Right lobe of liver (tissue), 6 donors: ENCODE results near the gene ABLIM2. TPM values are rescaled to one million over a fixed set of nuclear protein-coding genes. Genes with fewer than 3 reads are reported as not detected.
A peak's percentile ranks its signal among the peaks of the same experiment; 100 is the strongest.

Source experiments
- ATAC-seq, 4 donors: fragments of 200-7000 bp; cut with Tn5 transposase; one replicate each; pipeline ENCODE4 v1.9.1; 2020; ENCODE audit warnings: mild to moderate bottlenecking in 4 of 4, moderate library complexity in 4 of 4
- DNase-seq, 3 donors: peaks; one replicate each; pipeline ENCODE4 v3.0.0-alpha.2; 2020
- H3K27ac ChIP-seq, 3 donors: fragments of 200-600 bp; one replicate each; pipeline ENCODE4 v1.8.0; 2022
- H3K27me3 ChIP-seq, 2 donors: fragments of 200-600 bp; one replicate each; pipeline ENCODE4 v1.8.0; 2022
- H3K36me3 ChIP-seq, 4 donors: fragments of 200-600 bp; sonication (generic) in 1 of 4; one replicate each; pipeline versions ENCODE4 v1.5.1 to v1.8.0; 2017 to 2022; ENCODE audit warnings: control low read depth in 1 of 4
- H3K4me1 ChIP-seq, 4 donors: fragments of 200-600 bp; sonication (generic) in 1 of 4; one replicate each; pipeline versions ENCODE4 v1.5.1 to v1.8.0; 2017 to 2022; ENCODE audit warnings: control low read depth in 1 of 4
- H3K4me3 ChIP-seq, 3 donors: fragments of 200-600 bp; one replicate each; pipeline ENCODE4 v1.8.0; 2022
- H3K9me3 ChIP-seq, 4 donors: fragments of 200-600 bp; sonication (generic) in 1 of 4; one replicate each; pipeline versions ENCODE4 v1.5.1 to v1.8.0; 2017 to 2022; ENCODE audit warnings: control low read depth in 1 of 4
- POLR2A ChIP-seq: fragments of 450-650 bp; IDR thresholded peaks from one replicate; pipeline ENCODE4 v1.6.1; 2017; ENCODE audit warnings: antibody characterized with exemption, mild to moderate bottlenecking
- WGBS: methylation state at CpG from one replicate; pipeline ENCODE4 v1.1.6; 2018; ENCODE audit warnings: low coverage, low lambda C conversion rate; ENCODE audit not compliant: insufficient coverage; ENCODE audit errors: missing lambda C conversion rate; 5-methylcytosine and 5-hydroxymethylcytosine counted together
- intact Hi-C, 2 donors: fragments of 100-400 bp; cut with DNase I; formaldehyde crosslinking; loops; one replicate each; pipeline versions ENCODE4 v1.11.2 to v1.14.1; 2022
- total RNA-seq, 6 experiments: library from RNA; depleted of rRNA in 2 of 6; stranded (reverse); fragments of >200 nt in 2 of 6; fragmentation: NEBNext Ultra II Directional in 3 of 6; extraction: Animal tissue kit (Norgen Biotek cat#: 25700) in 3 of 6; gene quantifications; one replicate each; pipeline versions ENCODE4 v1.1.0 to v1.2.4, GENCODE V29; 2016 to 2023
- TF ChIP-seq, protein P1 (sequence below), 4 donors: fragments of 200-600 bp in 3 of 4; fragments of 450-650 bp in 1 of 4; IDR thresholded peaks; one replicate each; pipeline versions ENCODE4 v1.5.1 to v1.8.0; 2016 to 2022; ENCODE audit warnings: antibody characterized with exemption in 4 of 4, mild to moderate bottlenecking in 2 of 4
- donor health status: DM: no; HTN: yes; CAD: no.
- donor health status: DM: no; HTN: no; CAD: no.
- donor health status: DM: no; HTN: no; CAD: no.
- donor health status: DM: no; HTN: yes; CAD: no.
- donor health status: DM: no; HTN: yes; CAD: no.

The ABLIM2 gene
- total RNA-seq, 6 experiments from 2014 or later: 0.93 to 3.5 (median 2.3) TPM

DNA sequence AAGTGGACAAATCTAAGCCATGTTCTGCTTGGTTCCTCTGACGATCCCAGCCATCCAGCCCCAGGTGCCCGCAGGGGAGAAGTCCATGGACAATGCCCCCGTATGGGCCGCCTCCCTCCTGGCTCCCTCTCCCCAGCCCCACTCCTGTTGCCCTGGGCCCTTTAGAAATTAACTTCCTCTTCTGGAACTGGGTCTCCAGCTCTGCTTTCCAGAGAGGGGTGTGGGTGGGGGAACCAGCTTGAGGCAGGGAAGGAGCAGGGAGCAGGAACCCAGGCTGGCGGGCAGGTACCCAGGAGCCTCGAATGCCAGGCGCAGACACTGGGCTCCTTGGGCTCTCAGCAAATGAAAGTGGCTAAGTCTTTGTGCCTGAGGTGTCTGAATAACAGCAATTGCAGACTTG lies 12.7 kb upstream of the ABLIM2 start:
- H3K27me3 ChIP-seq: no peaks in the 10 kb centered on the region
- ATAC-seq (peak in 1 of 4 donors; percentile 19), DNase-seq (no peak)
- H3K4me3 ChIP-seq: no peak overlapping the region
- no peak overlapping the region for H3K27ac ChIP-seq
- H3K36me3 ChIP-seq: no peaks in the 10 kb centered on the region
- TF ChIP-seq, protein P1, sequence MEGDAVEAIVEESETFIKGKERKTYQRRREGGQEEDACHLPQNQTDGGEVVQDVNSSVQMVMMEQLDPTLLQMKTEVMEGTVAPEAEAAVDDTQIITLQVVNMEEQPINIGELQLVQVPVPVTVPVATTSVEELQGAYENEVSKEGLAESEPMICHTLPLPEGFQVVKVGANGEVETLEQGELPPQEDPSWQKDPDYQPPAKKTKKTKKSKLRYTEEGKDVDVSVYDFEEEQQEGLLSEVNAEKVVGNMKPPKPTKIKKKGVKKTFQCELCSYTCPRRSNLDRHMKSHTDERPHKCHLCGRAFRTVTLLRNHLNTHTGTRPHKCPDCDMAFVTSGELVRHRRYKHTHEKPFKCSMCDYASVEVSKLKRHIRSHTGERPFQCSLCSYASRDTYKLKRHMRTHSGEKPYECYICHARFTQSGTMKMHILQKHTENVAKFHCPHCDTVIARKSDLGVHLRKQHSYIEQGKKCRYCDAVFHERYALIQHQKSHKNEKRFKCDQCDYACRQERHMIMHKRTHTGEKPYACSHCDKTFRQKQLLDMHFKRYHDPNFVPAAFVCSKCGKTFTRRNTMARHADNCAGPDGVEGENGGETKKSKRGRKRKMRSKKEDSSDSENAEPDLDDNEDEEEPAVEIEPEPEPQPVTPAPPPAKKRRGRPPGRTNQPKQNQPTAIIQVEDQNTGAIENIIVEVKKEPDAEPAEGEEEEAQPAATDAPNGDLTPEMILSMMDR (IDR thresholded peaks at IDR 0.05): no peak
- TF ChIP-seq POLR2A: no peak
- H3K4me1 ChIP-seq: no peaks in the 10 kb centered on the region
- intact Hi-C loops: loop anchor here in 1 of 2 donors (10.0 kb wide), 1 partner anchor 234 kb away; no protein-coding TSS in a partner anchor
- 90% methylated on average over 3 of the region's 7 CpGs for WGBS
- H3K9me3 ChIP-seq: no peaks in the 10 kb centered on the region

DNA sequence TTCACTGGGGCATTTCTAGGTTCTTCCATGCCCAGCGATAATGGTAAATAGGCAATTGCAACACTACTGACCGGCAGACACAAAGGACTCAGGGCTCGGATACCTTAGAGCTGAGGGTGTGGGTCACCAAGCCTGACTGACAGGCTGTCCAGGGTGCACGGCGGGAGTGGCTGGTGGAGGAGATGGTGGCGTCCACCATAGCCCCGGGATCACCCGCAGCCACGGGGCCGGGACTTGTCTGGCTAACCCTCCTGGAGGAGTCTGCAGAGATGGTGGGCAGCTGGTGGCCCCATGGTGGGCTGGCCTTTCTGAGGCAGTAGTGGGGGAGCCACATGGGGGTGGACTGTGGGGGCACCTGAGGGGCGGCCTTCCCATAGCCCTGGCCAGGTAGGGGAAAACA lies 11.7 kb upstream of the ABLIM2 start:
- DNase-seq (no peak), ATAC-seq (no peak)
- intact Hi-C loops: loop anchor here in 1 of 2 donors (10.0 kb wide), 1 partner anchor 234 kb away; no protein-coding TSS in a partner anchor
- Histone ChIP-seq H3K27me3 (no peaks in the 10 kb centered on the region), H3K4me3 (no peak overlapping the region), H3K4me1 (no peaks in the 10 kb centered on the region), H3K36me3 (no peaks in the 10 kb centered on the region), H3K9me3 (no peaks in the 10 kb centered on the region), H3K27ac (no peak overlapping the region)
- 84% methylated on average over 4 of the region's 11 CpGs for WGBS
- TF ChIP-seq POLR2A: no peak
- TF ChIP-seq, protein P1 (IDR thresholded peaks at IDR 0.05): no peak

DNA sequence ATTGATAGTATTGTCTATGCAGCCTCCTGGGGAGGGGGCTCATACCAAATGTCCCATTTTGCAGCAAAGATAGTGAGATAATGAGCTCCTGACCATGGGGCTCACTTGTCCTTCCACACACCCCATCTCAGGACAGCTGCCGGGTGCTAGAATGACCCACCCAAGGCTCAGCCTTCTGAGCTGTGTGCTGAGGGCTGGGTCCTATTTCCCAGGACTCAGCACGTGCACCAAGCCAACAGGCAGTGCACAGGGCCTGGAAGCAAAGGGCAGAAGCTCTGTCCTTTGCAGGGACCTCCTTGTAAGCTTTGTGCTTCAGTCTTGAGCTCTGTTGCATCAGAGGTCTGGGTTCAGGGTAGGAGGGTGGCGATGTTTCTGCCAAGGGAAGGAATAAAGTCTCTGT lies 11.2 kb upstream of the ABLIM2 start:
- intact Hi-C loops: loop anchor here in 1 of 2 donors (10.0 kb wide), 1 partner anchor 235 kb away; no protein-coding TSS in a partner anchor
- whole genome bisulfite sequencing: 90% methylated on average over 2 of the region's 3 CpGs
- Histone ChIP-seq H3K9me3 (no peaks in the 10 kb centered on the region), H3K36me3 (no peaks in the 10 kb centered on the region), H3K4me1 (no peaks in the 10 kb centered on the region), H3K4me3 (no peak overlapping the region), H3K27ac (no peak overlapping the region), H3K27me3 (no peaks in the 10 kb centered on the region)
- ATAC-seq (no peak), DNase-seq (no peak)
- TF ChIP-seq, protein P1 (IDR thresholded peaks at IDR 0.05): no peak
- TF ChIP-seq POLR2A: no peak

DNA sequence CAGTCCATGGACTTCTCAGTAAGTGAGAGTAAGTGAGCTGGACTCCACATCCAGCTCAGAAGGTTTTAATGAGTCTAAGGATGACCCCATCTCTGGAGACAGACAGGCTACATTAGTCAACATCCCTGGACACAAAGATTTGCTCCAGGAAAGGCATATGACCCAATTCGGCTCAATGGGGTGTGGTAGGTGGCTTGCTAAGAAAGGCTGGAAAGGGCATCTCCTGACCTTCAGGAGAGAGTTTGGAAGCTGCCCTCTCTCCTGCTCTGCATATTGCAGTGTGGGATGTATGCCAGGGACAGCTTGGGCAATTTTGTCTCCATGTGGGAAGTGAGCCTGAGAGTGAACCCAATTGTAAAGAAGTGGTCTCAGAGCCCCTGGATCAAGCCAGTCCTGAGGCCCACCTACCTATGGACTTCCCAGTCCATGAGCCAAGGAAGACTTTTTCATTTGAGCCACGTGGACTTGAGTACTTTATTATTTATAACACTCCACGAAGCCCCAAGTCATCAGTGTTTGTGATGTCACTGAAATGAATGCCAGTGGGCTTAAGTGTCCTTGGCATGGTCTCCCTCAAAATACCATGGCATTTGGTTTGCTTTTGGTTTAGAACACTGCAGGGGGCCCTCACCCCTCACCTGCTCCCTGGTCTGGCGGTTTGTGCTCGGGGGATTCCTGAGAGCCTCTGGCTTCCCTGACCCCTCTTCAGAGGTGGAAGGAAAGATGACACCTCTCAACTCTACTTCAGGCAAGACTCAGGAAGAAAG lies 10.4 kb upstream of the ABLIM2 start:
- intact Hi-C loops: no loop called here
- no peak for ATAC-seq
- TF ChIP-seq POLR2A: no peak
- TF ChIP-seq, protein P1 (IDR thresholded peaks at IDR 0.05): no peak
- DNase-seq: no peak
- Histone ChIP-seq H3K27me3 (no peaks in the 10 kb centered on the region), H3K4me1 (no peaks in the 10 kb centered on the region), H3K27ac (no peak overlapping the region), H3K4me3 (no peak overlapping the region), H3K9me3 (no peaks in the 10 kb centered on the region), H3K36me3 (no peaks in the 10 kb centered on the region)
- WGBS: 73% methylated on average over 3 of the region's 5 CpGs
